ENCODE measurements around the gene PTPN7. TPM values are rescaled to one million over a fixed set of nuclear protein-coding genes. Genes with fewer than 3 reads are reported as not detected.

The PTPN7 gene
- total RNA-seq, 2 experiments from 2014 or later = 67.5 to 83.1 TPM

GRCh38 chr1:202127061-202127460 lies 33.3 kb downstream of the PTPN7 start:
- no peak for TF ChIP-seq EZH2phosphoT487 (IDR thresholded peaks at IDR 0.05; ENCODE audit: borderline replicate concordance, low read depth, low read length)
- TF ChIP-seq, protein P1, sequence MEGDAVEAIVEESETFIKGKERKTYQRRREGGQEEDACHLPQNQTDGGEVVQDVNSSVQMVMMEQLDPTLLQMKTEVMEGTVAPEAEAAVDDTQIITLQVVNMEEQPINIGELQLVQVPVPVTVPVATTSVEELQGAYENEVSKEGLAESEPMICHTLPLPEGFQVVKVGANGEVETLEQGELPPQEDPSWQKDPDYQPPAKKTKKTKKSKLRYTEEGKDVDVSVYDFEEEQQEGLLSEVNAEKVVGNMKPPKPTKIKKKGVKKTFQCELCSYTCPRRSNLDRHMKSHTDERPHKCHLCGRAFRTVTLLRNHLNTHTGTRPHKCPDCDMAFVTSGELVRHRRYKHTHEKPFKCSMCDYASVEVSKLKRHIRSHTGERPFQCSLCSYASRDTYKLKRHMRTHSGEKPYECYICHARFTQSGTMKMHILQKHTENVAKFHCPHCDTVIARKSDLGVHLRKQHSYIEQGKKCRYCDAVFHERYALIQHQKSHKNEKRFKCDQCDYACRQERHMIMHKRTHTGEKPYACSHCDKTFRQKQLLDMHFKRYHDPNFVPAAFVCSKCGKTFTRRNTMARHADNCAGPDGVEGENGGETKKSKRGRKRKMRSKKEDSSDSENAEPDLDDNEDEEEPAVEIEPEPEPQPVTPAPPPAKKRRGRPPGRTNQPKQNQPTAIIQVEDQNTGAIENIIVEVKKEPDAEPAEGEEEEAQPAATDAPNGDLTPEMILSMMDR (conservative IDR thresholded peaks at IDR 0.05; ENCODE audit: low read length) = no peak
- no TSS peak for BruUV-seq (replicated peaks)
- intact Hi-C loops (cut with micrococcal nuclease; ENCODE audit: unreplicated experiment) = no loop called here
- Histone ChIP-seq H3K9me2 (ENCODE audit: insufficient read depth, low read length) (no peaks in the 10 kb centered on the region), H3K4me2 (ENCODE audit: low read length) (no peak overlapping the region), H3K27ac (ENCODE audit: low read depth, low read length, poor library complexity, severe bottlenecking) (no peak overlapping the region), H3K4me3 (ENCODE audit: low read depth, low read length, poor library complexity, severe bottlenecking) (no peak overlapping the region), H2AFZ (ENCODE audit: low read length) (no peak overlapping the region), H3K4me1 (ENCODE audit: insufficient read depth, low read length, poor library complexity, severe bottlenecking) (no peaks in the 10 kb centered on the region), H3K36me3 (ENCODE audit: insufficient read depth, low read length) (peaks cover 3% of the 10 kb centered on the region; the same call in 1 of the 2 replicates), H3K79me2 (ENCODE audit: insufficient read depth, low read depth, low read length) (no peaks in the 10 kb centered on the region), H3K9me3 (ENCODE audit: low read length) (no peaks in the 10 kb centered on the region), H4K20me1 (ENCODE audit: insufficient read depth, low read length) (no peaks in the 10 kb centered on the region; the same call in 1 of the 2 replicates)
- DNase-seq (ENCODE audit: low spot score) = no peak
- POLR2A ChIA-PET = no interaction called here
- CTCF ChIA-PET (ENCODE audit: unreplicated experiment) = no interaction called here

GRCh38 chr1:202126426-202126825 lies 34.0 kb downstream of the PTPN7 start:
- no TSS peak for BruUV-seq (replicated peaks)
- intact Hi-C loops (cut with micrococcal nuclease; ENCODE audit: unreplicated experiment) = no loop called here

DNA sequence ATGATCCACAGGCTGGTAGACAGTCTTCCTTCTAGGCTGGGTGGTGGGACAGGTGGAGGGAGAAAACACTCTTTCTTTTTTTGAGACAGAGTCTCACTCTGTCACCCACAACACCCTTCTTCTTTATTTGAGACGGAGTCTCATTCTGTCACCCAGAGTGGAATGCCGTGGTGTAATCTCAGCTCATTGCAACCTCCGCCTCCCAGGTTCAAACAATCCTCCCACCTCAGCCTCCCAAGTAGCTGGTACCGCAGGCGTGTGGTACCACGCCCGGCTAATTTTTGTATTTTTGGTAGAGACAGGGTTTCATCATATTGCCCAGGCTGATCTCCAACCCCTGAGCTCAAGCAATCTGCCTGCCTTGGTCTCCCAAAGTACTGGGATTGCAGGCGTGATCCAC lies 34.8 kb downstream of the PTPN7 start:
- Histone ChIP-seq H2AFZ (ENCODE audit: low read length) (no peak overlapping the region), H4K20me1 (ENCODE audit: insufficient read depth, low read length) (no peaks in the 10 kb centered on the region; the same call in 1 of the 2 replicates), H3K4me2 (ENCODE audit: low read length) (no peak overlapping the region), H3K4me3 (ENCODE audit: low read depth, low read length, poor library complexity, severe bottlenecking) (no peak overlapping the region), H3K9me2 (ENCODE audit: insufficient read depth, low read length) (no peaks in the 10 kb centered on the region), H3K9me3 (ENCODE audit: low read length) (no peaks in the 10 kb centered on the region), H3K79me2 (ENCODE audit: insufficient read depth, low read depth, low read length) (no peaks in the 10 kb centered on the region), H3K36me3 (ENCODE audit: insufficient read depth, low read length) (no peaks in the 10 kb centered on the region), H3K27ac (ENCODE audit: low read depth, low read length, poor library complexity, severe bottlenecking) (no peak overlapping the region), H3K4me1 (ENCODE audit: insufficient read depth, low read length, poor library complexity, severe bottlenecking) (no peaks in the 10 kb centered on the region)
- CTCF ChIA-PET (ENCODE audit: unreplicated experiment) = no interaction called here
- intact Hi-C loops (cut with micrococcal nuclease; ENCODE audit: unreplicated experiment) = no loop called here
- no peak for DNase-seq (ENCODE audit: low spot score)
- no peak for TF ChIP-seq EZH2phosphoT487 (IDR thresholded peaks at IDR 0.05; ENCODE audit: borderline replicate concordance, low read depth, low read length)
- TF ChIP-seq, protein P1 (conservative IDR thresholded peaks at IDR 0.05; ENCODE audit: low read length) = no peak
- no TSS peak for BruUV-seq (replicated peaks)
- POLR2A ChIA-PET = interaction anchor here (0.6 kb wide), 1 partner anchor 145 kb away, joined by 5 read pairs; no protein-coding TSS in a partner anchor

More at GRCh38 chr1:202126426-202126825, 34.0 kb downstream of the PTPN7 start:
- H3K27ac ChIP-seq (ENCODE audit: low read depth, low read length, poor library complexity, severe bottlenecking) = no peak overlapping the region
- no peaks in the 10 kb centered on the region; the same call in 1 of the 2 replicates for H4K20me1 ChIP-seq (ENCODE audit: insufficient read depth, low read length)
- ChIA-PET CTCF (ENCODE audit: unreplicated experiment) (no interaction called here), POLR2A (no interaction called here)
- H3K4me2 ChIP-seq (ENCODE audit: low read length) = no peak overlapping the region
- TF ChIP-seq EZH2phosphoT487 (IDR thresholded peaks at IDR 0.05; ENCODE audit: borderline replicate concordance, low read depth, low read length) = no peak
- TF ChIP-seq, protein P1 (conservative IDR thresholded peaks at IDR 0.05; ENCODE audit: low read length) = no peak
- no peaks in the 10 kb centered on the region for H3K4me1 ChIP-seq (ENCODE audit: insufficient read depth, low read length, poor library complexity, severe bottlenecking)
- no peak for DNase-seq (ENCODE audit: low spot score)
- H3K79me2 ChIP-seq (ENCODE audit: insufficient read depth, low read depth, low read length) = no peaks in the 10 kb centered on the region
- H3K9me2 ChIP-seq (ENCODE audit: insufficient read depth, low read length) = no peaks in the 10 kb centered on the region
- H3K4me3 ChIP-seq (ENCODE audit: low read depth, low read length, poor library complexity, severe bottlenecking) = no peak overlapping the region
- no peaks in the 10 kb centered on the region for H3K9me3 ChIP-seq (ENCODE audit: low read length)
- H3K36me3 ChIP-seq (ENCODE audit: insufficient read depth, low read length) = no peaks in the 10 kb centered on the region
- H2AFZ ChIP-seq (ENCODE audit: low read length) = no peak overlapping the region

All from OCI-LY7 (cell line).